ENCODE results near the gene THYN1. TPM values are rescaled to one million over a fixed set of nuclear protein-coding genes. Genes with fewer than 3 reads are reported as not detected.
"Not testable (repeated sequence)": the region's sequence is repeated elsewhere in the genome, so short reads cannot be mapped to it uniquely, and the experiment has no call there.

The THYN1 gene
- total and polyA plus RNA-seq, 2 donors (not counting 1 experiment from before 2014, with no cell fraction given), result 54.9 to 88.7 TPM

DNA sequence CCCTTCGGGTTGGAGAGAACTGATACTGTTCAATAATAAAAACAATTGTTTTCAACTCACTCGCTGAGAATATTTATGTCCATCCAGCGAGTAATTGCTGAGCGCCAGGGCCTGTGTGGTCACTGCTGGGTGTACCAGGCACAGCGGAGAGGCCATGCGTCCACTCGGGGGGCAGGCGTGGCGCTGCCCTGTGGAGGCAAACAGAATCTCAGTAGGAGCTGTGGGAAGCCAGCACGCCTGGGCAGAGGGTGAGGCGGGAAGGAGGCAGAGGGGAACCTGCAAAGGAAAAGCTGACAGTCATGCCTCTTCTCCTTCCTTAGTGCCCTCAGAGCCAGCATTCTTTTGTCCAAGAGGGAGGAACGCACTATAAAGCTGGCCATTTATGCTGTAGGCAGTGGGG is 34.4 kb upstream of the THYN1 start:
- Histone ChIP-seq H3K27me3 (ENCODE audit: control insufficient read depth, insufficient read depth, low read length) (no peaks in the 10 kb centered on the region), H3K4me2 (ENCODE audit: extremely low read depth, insufficient read depth, low read length) (no peak overlapping the region), H3K36me3 (ENCODE audit: control insufficient read depth, insufficient read depth, low read length) (no peaks in the 10 kb centered on the region), H3K27ac (ENCODE audit: insufficient read depth, low read length) (no peak overlapping the region), H3K4me1 (ENCODE audit: control insufficient read depth, extremely low read depth, insufficient read depth, low read length) (no peaks in the 10 kb centered on the region), H3K79me2 (ENCODE audit: control insufficient read depth, insufficient read depth, low read length) (no peaks in the 10 kb centered on the region), H3K9me3 (ENCODE audit: control insufficient read depth, insufficient read depth, low read depth, low read length) (no peaks in the 10 kb centered on the region), H3K4me3 (replicated peaks in 1 of 4; ENCODE audit: control extremely low read depth in 1 of 4, insufficient read depth in 1 of 4, low read depth in 3 of 4, low read length in 4 of 4) (no peak overlapping the region), H2AFZ (ENCODE audit: low read length) (no peak overlapping the region), H3K9ac (ENCODE audit: insufficient read depth, low read length) (no peak overlapping the region), H4K20me1 (ENCODE audit: control insufficient read depth, extremely low read depth, insufficient read depth, low read length) (no peaks in the 10 kb centered on the region)
- no peak for DNase-seq (ENCODE audit: low read depth in 2 of 2)
- TF ChIP-seq, protein P1, sequence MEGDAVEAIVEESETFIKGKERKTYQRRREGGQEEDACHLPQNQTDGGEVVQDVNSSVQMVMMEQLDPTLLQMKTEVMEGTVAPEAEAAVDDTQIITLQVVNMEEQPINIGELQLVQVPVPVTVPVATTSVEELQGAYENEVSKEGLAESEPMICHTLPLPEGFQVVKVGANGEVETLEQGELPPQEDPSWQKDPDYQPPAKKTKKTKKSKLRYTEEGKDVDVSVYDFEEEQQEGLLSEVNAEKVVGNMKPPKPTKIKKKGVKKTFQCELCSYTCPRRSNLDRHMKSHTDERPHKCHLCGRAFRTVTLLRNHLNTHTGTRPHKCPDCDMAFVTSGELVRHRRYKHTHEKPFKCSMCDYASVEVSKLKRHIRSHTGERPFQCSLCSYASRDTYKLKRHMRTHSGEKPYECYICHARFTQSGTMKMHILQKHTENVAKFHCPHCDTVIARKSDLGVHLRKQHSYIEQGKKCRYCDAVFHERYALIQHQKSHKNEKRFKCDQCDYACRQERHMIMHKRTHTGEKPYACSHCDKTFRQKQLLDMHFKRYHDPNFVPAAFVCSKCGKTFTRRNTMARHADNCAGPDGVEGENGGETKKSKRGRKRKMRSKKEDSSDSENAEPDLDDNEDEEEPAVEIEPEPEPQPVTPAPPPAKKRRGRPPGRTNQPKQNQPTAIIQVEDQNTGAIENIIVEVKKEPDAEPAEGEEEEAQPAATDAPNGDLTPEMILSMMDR (conservative IDR thresholded peaks at IDR 0.05 in 1 of 2, IDR thresholded peaks at IDR 0.05 in 1 of 2; ENCODE audit: low read depth in 1 of 2, low read length in 2 of 2), result no peak
- TF ChIP-seq EZH2 (IDR thresholded peaks at IDR 0.05; ENCODE audit: low read length, missing control alignments), result no peak

DNA sequence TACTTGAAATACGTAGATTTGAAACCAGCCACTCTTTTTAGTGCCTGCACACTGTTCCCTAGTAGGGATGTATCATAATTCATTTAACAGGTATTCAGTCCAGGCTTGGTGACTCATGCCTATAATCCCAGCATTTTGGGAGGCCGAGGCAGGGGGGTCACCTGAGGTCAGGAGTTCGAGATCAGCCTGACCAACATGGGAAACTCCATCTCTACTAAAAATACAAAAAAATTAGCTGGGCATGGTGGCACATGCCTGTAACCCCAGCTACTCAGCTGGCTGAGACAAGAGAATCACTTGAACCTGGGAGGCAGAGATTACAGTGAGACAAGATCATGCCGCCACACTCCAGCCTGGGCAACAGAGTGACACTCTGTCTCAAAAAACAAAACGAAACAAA is 31.2 kb upstream of the THYN1 start:
- H3K4me1 ChIP-seq (ENCODE audit: control insufficient read depth, extremely low read depth, insufficient read depth, low read length); H3K27me3 ChIP-seq (ENCODE audit: control insufficient read depth, insufficient read depth, low read length); H3K79me2 ChIP-seq (ENCODE audit: control insufficient read depth, insufficient read depth, low read length); H2AFZ ChIP-seq (ENCODE audit: low read length); DNase-seq (ENCODE audit: low read depth in 2 of 2); H3K27ac ChIP-seq (ENCODE audit: insufficient read depth, low read length); H3K9ac ChIP-seq (ENCODE audit: insufficient read depth, low read length); H3K4me3 ChIP-seq (replicated peaks in 1 of 4; ENCODE audit: control extremely low read depth in 1 of 4, insufficient read depth in 1 of 4, low read depth in 3 of 4, low read length in 4 of 4); H3K4me2 ChIP-seq (ENCODE audit: extremely low read depth, insufficient read depth, low read length); H3K36me3 ChIP-seq (ENCODE audit: control insufficient read depth, insufficient read depth, low read length); H3K9me3 ChIP-seq (ENCODE audit: control insufficient read depth, insufficient read depth, low read depth, low read length); H4K20me1 ChIP-seq (ENCODE audit: control insufficient read depth, extremely low read depth, insufficient read depth, low read length): not testable (repeated sequence)

DNA sequence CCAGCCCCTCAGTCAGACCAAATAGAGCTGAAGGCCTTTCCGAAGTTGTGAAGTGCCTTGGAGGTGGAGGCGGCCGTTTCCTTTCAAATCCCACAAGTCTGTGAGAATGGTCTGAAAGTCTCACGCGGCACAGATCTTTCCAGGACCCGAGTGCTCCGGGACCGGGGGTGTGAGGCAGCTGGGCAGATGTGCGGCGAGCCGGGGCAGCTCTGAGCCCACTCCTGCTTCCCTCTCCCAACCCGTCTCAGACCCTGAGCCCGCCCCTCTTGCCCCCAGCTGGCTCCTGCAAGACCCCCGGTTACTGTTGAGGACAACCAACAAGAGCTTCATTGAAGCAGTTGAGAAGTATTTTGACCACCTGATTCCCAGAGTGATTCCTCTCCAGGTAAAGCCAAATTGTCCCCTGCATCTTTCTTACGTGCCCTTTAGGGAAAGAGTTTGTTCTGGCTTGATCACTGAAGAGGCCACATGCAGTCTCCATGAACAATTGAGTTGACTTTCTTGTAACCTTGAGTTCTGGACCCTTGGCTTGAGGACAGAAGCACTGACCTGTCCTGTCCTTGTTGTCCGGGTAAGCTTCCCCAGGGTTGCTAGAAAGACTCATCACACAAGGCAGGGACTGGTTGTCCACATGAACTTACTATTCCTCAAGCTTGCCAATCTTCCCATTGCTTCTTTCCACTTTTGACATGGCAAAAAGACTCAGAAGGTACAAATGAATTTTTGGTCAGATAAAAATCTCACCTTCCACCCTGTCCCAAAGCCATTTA is 30.5 kb upstream of the THYN1 start:
- H4K20me1 ChIP-seq (ENCODE audit: control insufficient read depth, extremely low read depth, insufficient read depth, low read length), result no peaks in the 10 kb centered on the region
- no peak overlapping the region for H3K4me2 ChIP-seq (ENCODE audit: extremely low read depth, insufficient read depth, low read length)

More for the DNA sequence above, 30.5 kb upstream of the THYN1 start:
- H3K79me2 ChIP-seq (ENCODE audit: control insufficient read depth, insufficient read depth, low read length), result no peaks in the 10 kb centered on the region
- H3K9me3 ChIP-seq (ENCODE audit: control insufficient read depth, insufficient read depth, low read depth, low read length), result no peaks in the 10 kb centered on the region
- H3K27me3 ChIP-seq (ENCODE audit: control insufficient read depth, insufficient read depth, low read length), result no peaks in the 10 kb centered on the region
- no peaks in the 10 kb centered on the region for H3K36me3 ChIP-seq (ENCODE audit: control insufficient read depth, insufficient read depth, low read length)
- H3K4me1 ChIP-seq (ENCODE audit: control insufficient read depth, extremely low read depth, insufficient read depth, low read length), result no peaks in the 10 kb centered on the region
- H3K9ac ChIP-seq (ENCODE audit: insufficient read depth, low read length), result no peak overlapping the region
- DNase-seq (ENCODE audit: low read depth in 2 of 2), result no peak
- no peak overlapping the region for H3K4me3 ChIP-seq (replicated peaks in 1 of 4; ENCODE audit: control extremely low read depth in 1 of 4, insufficient read depth in 1 of 4, low read depth in 3 of 4, low read length in 4 of 4)
- no peak overlapping the region for H3K27ac ChIP-seq (ENCODE audit: insufficient read depth, low read length)
- no peak for TF ChIP-seq EZH2 (IDR thresholded peaks at IDR 0.05; ENCODE audit: low read length, missing control alignments)
- TF ChIP-seq, protein P1 (conservative IDR thresholded peaks at IDR 0.05 in 1 of 2, IDR thresholded peaks at IDR 0.05 in 1 of 2; ENCODE audit: low read depth in 1 of 2, low read length in 2 of 2), result no peak
- no peak overlapping the region for H2AFZ ChIP-seq (ENCODE audit: low read length)
